Neural cell (in vitro differentiated cells): ENCODE measurements around the gene PRKAR1A. TPM values are rescaled to one million over a fixed set of nuclear protein-coding genes. Genes with fewer than 3 reads are reported as not detected.

Experiments used
- H2AFZ ChIP-seq: fragments of 200-600, 300-800 bp; sonication (generic), shearing (Covaris generic); 2 replicates; pipeline ENCODE4 v1.6.0; 2014; ENCODE audit warnings: low read depth, mild to moderate bottlenecking, antibody characterized with exemption, low read length, moderate library complexity
- H3F3A ChIP-seq: fragments of 200-600 bp; shearing (Covaris generic); 2 replicates; pipeline ENCODE4 v1.6.1; 2016; ENCODE audit warnings: mild to moderate bottlenecking, moderate library complexity, mixed read lengths, antibody characterized with exemption, low read length; ENCODE audit not compliant: insufficient read depth, poor library complexity, severe bottlenecking
- H3K27ac ChIP-seq: fragments of 200-600, 300-800 bp; sonication (generic), shearing (Covaris generic); 2 replicates; pipeline ENCODE4 v1.5.1; 2014; ENCODE audit warnings: mild to moderate bottlenecking, low read length, moderate library complexity
- H3K27me3 ChIP-seq: fragments of 300-800, 200-600 bp; sonication (generic), shearing (Covaris generic); 2 replicates; pipeline ENCODE4 v1.6.0; 2014; ENCODE audit warnings: mild to moderate bottlenecking, low read depth, low read length, moderate library complexity; ENCODE audit not compliant: insufficient read depth
- H3K36me3 ChIP-seq: fragments of 300-800, 200-600 bp; sonication (generic), shearing (Covaris generic); 2 replicates; pipeline ENCODE4 v1.5.1; 2014; ENCODE audit warnings: mild to moderate bottlenecking, antibody characterized with exemption, low read length, moderate library complexity; ENCODE audit not compliant: insufficient read depth
- H3K4me2 ChIP-seq: fragments of 300-800, 200-600 bp; sonication (generic), shearing (Covaris generic); 2 replicates; pipeline ENCODE4 v1.6.0; 2014; ENCODE audit warnings: mild to moderate bottlenecking, low read length
- H3K4me3 ChIP-seq: fragments of 300-800, 200-600 bp; sonication (generic), shearing (Covaris generic); 2 replicates; pipeline ENCODE4 v1.5.1; 2014; ENCODE audit warnings: mild to moderate bottlenecking, low read length, moderate library complexity
- H3K79me2 ChIP-seq: fragments of 200-600 bp; shearing (Covaris generic); replicated peaks from 2 replicates; pipeline ENCODE4 v1.6.0; 2014; ENCODE audit warnings: mild to moderate bottlenecking, low read length, moderate library complexity; ENCODE audit not compliant: insufficient read depth
- H3K9ac ChIP-seq: fragments of 300-800, 200-600 bp; sonication (generic), shearing (Covaris generic); 2 replicates; pipeline ENCODE4 v1.6.1; 2016; ENCODE audit warnings: mild to moderate bottlenecking, low read length, mixed read lengths
- H3K9me2 ChIP-seq: fragments of 200-600 bp; shearing (Covaris generic); 2 replicates; pipeline ENCODE4 v1.6.1; 2016; ENCODE audit warnings: mild to moderate bottlenecking, low read length, mixed read lengths; ENCODE audit not compliant: insufficient read depth
- H3K9me3 ChIP-seq: fragments of 200-600, 300-800 bp; sonication (generic), shearing (Covaris generic); 2 replicates; pipeline ENCODE4 v1.6.1; 2016; ENCODE audit warnings: mild to moderate bottlenecking, mixed run types, low read length, moderate library complexity, mixed read lengths
- H4K20me1 ChIP-seq: fragments of 200-600 bp; shearing (Covaris generic); 2 replicates; pipeline ENCODE4 v1.6.1; 2016; ENCODE audit warnings: mild to moderate bottlenecking, mixed run types; ENCODE audit not compliant: insufficient read depth
- CTCF ChIP-seq: fragments of 450-650 bp; IDR thresholded peaks from 2 replicates; pipeline ENCODE4 v1.5.1; 2014; ENCODE audit warnings: antibody characterized with exemption, mild to moderate bottlenecking, moderate library complexity; ENCODE audit not compliant: poor library complexity, severe bottlenecking
- EP300 ChIP-seq: fragments of 450-650 bp; conservative IDR thresholded peaks from 2 replicates; pipeline ENCODE4 v1.6.1; 2014; ENCODE audit warnings: antibody characterized with exemption, mild to moderate bottlenecking, moderate library complexity; ENCODE audit not compliant: poor library complexity, severe bottlenecking
- EZH2 ChIP-seq: fragments of 200-600, 300-800 bp; shearing (Covaris generic), sonication (generic); IDR thresholded peaks from 2 replicates; pipeline ENCODE4 v1.6.1; 2014; ENCODE audit warnings: antibody characterized with exemption, low read length, borderline replicate concordance, mild to moderate bottlenecking; ENCODE audit not compliant: insufficient read depth, poor library complexity, severe bottlenecking
- MXI1 ChIP-seq: fragments of 450-650 bp; conservative IDR thresholded peaks from 2 replicates; pipeline ENCODE4 v1.6.1; 2014; ENCODE audit warnings: antibody characterized with exemption, mild to moderate bottlenecking; ENCODE audit not compliant: poor library complexity, severe bottlenecking
- POLR2AphosphoS5 ChIP-seq: IDR thresholded peaks from 2 replicates; pipeline ENCODE4 v1.6.1; 2012
- RAD21 ChIP-seq: fragments of 450-650 bp; conservative IDR thresholded peaks from 2 replicates; pipeline ENCODE4 v1.6.1; 2014; ENCODE audit warnings: antibody characterized with exemption, mild to moderate bottlenecking, moderate library complexity
- REST ChIP-seq: IDR thresholded peaks from 2 replicates; pipeline ENCODE4 v1.6.1; 2012; ENCODE audit warnings: borderline replicate concordance
- SMC3 ChIP-seq: fragments of 450-650 bp; conservative IDR thresholded peaks from 2 replicates; pipeline ENCODE4 v1.6.1; 2014; ENCODE audit warnings: antibody characterized with exemption, mild to moderate bottlenecking, moderate library complexity; ENCODE audit not compliant: poor library complexity
- TAF1 ChIP-seq: IDR thresholded peaks from 2 replicates; pipeline ENCODE4 v1.6.1; 2012; ENCODE audit warnings: low read depth
- polyA plus RNA-seq: library from polyadenylated mRNA; depleted of rRNA; stranded (reverse); fragments of >200 nt; gene quantifications from 2 replicates; pipeline ENCODE4 v1.2.3, GENCODE V29; 2014

Gene PRKAR1A
- polyA plus RNA-seq, 1 donor from 2014 or later = 539 TPM

GRCh38 chr17:68534695-68535088 lies 22.5 kb downstream of the PRKAR1A start:
- no peaks in the 10 kb centered on the region for H3K9me2 ChIP-seq
- H2AFZ ChIP-seq = no peak overlapping the region
- no peaks in the 10 kb centered on the region for H3K79me2 ChIP-seq
- H3K4me2 ChIP-seq = no peak overlapping the region
- H3K27ac ChIP-seq = no peak overlapping the region
- H3K36me3 ChIP-seq = peaks cover 5% of the 10 kb centered on the region
- no peaks in the 10 kb centered on the region for H4K20me1 ChIP-seq
- no peaks in the 10 kb centered on the region for H3K9me3 ChIP-seq
- H3F3A ChIP-seq = no peaks in the 10 kb centered on the region
- H3K9ac ChIP-seq = no peak overlapping the region
- H3K27me3 ChIP-seq = no peaks in the 10 kb centered on the region
- TF ChIP-seq CTCF (no peak), POLR2AphosphoS5 (no peak), EP300 (no peak), MXI1 (no peak), RAD21 (no peak), TAF1 (no peak), SMC3 (no peak), EZH2 (no peak), REST (no peak)
- H3K4me3 ChIP-seq = no peak overlapping the region

GRCh38 chr17:68535922-68536321 lies 23.7 kb downstream of the PRKAR1A start:
- no peaks in the 10 kb centered on the region for H3K79me2 ChIP-seq
- H3K9me2 ChIP-seq = no peaks in the 10 kb centered on the region
- H3K4me2 ChIP-seq = no peak overlapping the region
- no peaks in the 10 kb centered on the region for H3K36me3 ChIP-seq
- no peaks in the 10 kb centered on the region for H3K27me3 ChIP-seq
- H3K9ac ChIP-seq = no peak overlapping the region
- no peak overlapping the region for H3K27ac ChIP-seq
- no peak overlapping the region for H3K4me3 ChIP-seq
- H4K20me1 ChIP-seq = no peaks in the 10 kb centered on the region
- no peak for TF ChIP-seq POLR2AphosphoS5
- TF ChIP-seq EZH2 = no peak
- TF ChIP-seq CTCF = no peak
- TF ChIP-seq RAD21 = no peak
- TF ChIP-seq SMC3 = no peak
- no peak for TF ChIP-seq EP300
- no peak for TF ChIP-seq REST
- TF ChIP-seq TAF1 = no peak
- TF ChIP-seq MXI1 = no peak
- H2AFZ ChIP-seq = no peak overlapping the region
- H3F3A ChIP-seq = no peaks in the 10 kb centered on the region
- H3K9me3 ChIP-seq = no peaks in the 10 kb centered on the region
